GM20000 (cell line): ENCODE measurements around the gene MYADM.

Experiments
- DNase-seq: peaks from one replicate; pipeline ENCODE4 v3.0.0; 2012; ENCODE audit warnings: low spot score
- CTCF ChIP-seq: IDR thresholded peaks from 2 replicates; pipeline ENCODE4 v1.5.1; 2012; ENCODE audit warnings: mild to moderate bottlenecking, control low read depth; ENCODE audit errors: extremely low read depth, missing control alignments

Gene MYADM

GRCh38 chr19:53872762-53873161 lies 5.1 kb downstream of the MYADM start:
- peak; percentile 12 for DNase-seq
- no peak for TF ChIP-seq CTCF

DNA sequence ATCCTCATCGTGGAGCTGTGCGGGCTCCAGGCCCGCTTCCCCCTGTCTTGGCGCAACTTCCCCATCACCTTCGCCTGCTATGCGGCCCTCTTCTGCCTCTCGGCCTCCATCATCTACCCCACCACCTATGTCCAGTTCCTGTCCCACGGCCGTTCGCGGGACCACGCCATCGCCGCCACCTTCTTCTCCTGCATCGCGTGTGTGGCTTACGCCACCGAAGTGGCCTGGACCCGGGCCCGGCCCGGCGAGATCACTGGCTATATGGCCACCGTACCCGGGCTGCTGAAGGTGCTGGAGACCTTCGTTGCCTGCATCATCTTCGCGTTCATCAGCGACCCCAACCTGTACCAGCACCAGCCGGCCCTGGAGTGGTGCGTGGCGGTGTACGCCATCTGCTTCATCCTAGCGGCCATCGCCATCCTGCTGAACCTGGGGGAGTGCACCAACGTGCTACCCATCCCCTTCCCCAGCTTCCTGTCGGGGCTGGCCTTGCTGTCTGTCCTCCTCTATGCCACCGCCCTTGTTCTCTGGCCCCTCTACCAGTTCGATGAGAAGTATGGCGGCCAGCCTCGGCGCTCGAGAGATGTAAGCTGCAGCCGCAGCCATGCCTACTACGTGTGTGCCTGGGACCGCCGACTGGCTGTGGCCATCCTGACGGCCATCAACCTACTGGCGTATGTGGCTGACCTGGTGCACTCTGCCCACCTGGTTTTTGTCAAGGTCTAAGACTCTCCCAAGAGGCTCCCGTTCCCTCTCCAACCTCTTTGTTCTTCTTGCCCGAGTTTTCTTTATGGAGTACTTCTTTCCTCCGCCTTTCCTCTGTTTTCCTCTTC lies 6.3 kb downstream of the MYADM start:
- no peak for DNase-seq
- TF ChIP-seq CTCF: no peak

DNA sequence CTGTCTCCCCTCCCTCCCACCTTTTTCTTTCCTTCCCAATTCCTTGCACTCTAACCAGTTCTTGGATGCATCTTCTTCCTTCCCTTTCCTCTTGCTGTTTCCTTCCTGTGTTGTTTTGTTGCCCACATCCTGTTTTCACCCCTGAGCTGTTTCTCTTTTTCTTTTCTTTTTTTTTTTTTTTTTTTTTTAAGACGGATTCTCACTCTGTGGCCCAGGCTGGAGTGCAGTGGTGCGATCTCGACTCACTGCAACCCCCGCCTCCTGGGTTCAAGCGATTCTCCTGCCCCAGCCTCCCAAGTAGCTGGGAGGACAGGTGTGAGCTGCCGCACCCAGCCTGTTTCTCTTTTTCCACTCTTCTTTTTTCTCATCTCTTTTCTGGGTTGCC lies 6.9 kb downstream of the MYADM start:
- no peak for TF ChIP-seq CTCF
- DNase-seq: no peak

DNA sequence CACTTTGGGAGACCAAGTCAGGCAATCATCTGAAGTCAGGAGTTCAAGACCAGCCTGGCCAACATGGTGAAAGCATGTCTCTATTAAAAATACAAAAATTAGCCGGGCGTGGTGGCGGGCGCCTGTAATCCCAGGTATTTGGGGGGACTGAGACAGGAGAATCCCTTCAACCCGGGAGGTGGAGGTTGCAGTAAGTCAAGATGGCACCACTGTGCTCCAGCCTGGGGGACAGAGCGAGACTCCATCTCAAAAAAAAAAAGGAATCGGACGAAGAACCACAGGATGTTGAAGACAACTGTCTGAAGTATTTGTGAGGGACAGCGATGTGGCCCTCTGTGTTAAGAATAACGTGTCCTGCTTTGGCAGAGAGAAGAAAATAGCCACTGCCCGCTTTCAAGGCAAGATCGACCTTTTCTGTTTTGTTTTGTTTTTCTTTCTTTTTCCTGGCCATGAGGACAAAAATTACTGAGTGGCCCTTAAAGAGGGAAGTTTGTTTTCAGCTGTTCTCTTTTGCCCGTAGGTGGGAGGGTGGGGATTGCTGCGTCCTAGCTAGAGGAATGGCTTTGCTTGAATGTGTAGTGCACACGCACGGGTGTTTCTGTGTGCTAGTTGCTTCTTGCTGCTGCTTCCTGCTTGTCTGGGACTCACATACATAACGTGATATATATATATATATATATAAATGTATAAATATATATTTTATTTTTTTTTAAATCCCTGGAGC lies 8.1 kb downstream of the MYADM start:
- TF ChIP-seq CTCF: no peak
- DNase-seq: no peak

- DNase-seq: no peak
- TF ChIP-seq CTCF: no peak
Measured at GRCh38 chr19:53876651-53877224, 9.1 kb downstream of the MYADM start.

- no peak for TF ChIP-seq CTCF
- no peak for DNase-seq
Measured at GRCh38 chr19:53877361-53877766, 9.7 kb downstream of the MYADM start.

- no peak for TF ChIP-seq CTCF
- no peak for DNase-seq
Measured at GRCh38 chr19:53878776-53879139, 11.1 kb downstream of the MYADM start.
